HG03469 (cell line): ENCODE data around the gene FCN1.

Source experiments
- ATAC-seq: cut with Tn5 transposase; IDR thresholded peaks from one replicate; pipeline ENCODE4 v1.9.1; 2021; ENCODE audit warnings: mild to moderate bottlenecking, moderate library complexity, moderate number of reproducible peaks; ENCODE audit not compliant: unreplicated experiment

FCN1 gene

DNA sequence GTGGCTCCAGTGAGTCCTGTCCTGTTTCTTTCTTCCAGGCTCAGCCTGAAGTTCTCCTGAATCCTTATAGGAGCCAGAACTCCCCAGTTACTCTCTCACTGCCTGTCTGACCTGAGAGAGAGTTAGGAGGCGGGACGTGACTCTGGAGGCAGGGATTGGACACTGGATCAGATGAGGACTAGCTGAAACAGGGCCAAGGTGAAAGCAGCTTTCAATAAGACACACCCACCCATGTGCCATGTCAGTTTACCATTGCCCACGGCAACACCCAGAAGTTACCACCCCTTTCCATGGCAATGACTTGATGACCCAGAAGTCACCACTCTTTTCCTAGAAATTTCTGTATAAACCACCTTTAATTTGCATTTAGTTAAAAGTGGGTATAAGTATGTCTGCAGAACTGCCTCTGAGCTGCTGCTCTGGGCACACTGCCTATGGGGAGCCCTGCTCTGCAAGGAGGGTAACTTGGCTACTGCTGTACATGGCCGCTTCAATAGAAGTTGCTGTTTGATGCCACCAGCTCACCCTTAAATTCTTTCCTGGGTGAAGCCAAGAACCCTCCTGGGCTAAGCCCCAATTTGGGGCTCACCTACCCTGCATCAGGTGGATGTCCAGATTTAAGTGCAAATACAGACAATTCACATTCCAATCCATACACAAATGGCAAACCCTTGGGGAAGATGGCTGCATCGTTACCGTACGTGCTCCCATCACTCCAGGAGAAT is 23.4 kb downstream of the FCN1 start:
- no peak for ATAC-seq

GRCh38 chr9:134892820-134893420 is 24.8 kb downstream of the FCN1 start:
- no peak for ATAC-seq

DNA sequence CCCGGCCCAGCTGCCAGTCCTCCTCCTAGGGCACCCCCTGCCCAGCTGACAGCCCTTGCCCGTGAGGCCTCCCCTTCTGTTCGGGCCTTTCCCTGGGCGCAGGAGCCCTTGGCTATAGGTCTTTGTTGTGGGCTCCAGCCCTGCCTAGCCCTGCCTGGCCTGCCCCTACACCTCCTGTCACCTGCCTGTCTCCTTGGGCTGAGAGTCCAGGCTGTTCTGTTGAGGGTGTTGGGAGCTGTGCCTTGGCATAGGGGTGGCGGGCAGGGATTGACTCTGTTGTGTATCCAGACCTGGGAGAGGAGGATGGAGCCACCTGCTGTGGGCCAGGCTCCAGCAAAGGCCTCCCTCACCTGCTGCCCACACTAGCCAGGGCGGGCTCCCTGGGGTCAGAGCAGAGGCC is 25.5 kb downstream of the FCN1 start:
- ATAC-seq = no peak

DNA sequence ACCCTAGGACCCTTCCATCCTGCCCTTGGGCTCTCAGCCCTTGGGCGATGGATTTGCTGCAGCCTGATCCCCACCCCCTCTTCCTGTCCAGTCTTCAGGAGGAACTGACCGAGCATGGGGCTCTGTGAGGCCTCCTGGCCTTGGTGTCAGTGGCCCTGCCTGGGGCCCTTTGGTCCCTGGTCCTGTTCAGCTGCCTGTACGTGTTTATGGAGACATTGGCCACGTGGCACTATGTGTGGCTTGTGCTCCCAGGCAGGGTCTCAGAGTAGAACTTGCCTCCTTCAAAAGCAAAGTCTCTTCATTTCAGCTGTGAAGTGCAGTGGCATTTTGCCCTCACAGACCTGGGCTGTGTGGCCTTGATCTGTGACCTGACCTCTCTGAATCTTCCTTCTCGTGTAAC is 26.0 kb downstream of the FCN1 start:
- no peak for ATAC-seq

DNA sequence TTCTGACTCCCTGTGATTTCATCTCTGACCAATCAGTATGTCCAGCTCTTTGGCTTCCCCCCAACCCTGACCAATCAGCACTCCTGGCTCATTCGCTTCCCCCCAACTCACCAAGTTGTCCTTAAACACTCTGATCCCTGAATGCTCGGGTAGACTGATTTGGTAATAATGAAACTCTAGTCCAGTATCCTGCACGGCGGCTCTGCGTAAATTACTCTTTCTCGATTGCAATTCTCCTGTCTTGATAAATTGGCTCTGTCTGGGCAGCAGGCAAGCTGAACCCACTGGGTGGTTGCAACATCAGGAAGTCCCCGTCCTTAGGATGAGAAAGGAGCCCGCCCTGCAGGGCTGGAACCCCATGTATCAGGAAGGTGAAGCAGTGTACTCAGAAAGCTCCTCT is 26.7 kb downstream of the FCN1 start:
- no peak for ATAC-seq

DNA sequence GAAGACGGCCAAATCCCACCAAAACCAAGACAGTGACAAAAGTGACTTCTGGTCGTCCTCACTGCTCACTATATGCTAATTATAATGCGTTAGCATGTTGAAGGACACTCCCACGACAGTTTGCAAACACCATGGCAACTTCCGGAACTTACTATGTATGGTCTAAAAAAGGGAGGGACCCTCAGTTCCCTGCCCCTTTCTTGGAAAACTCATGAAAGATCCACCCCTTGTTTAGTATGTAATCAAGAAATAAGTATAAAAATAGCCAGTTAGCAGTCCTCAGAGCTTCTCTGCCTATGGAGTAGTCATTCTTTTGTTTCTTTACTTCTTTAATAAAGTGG is 27.6 kb downstream of the FCN1 start:
- no peak for ATAC-seq

- no peak for ATAC-seq
These were observed 28.1 kb downstream of the FCN1 start for GRCh38 chr9:134889386-134890154.

GRCh38 chr9:134888603-134889190 is 29.0 kb downstream of the FCN1 start:
- no peak for ATAC-seq

DNA sequence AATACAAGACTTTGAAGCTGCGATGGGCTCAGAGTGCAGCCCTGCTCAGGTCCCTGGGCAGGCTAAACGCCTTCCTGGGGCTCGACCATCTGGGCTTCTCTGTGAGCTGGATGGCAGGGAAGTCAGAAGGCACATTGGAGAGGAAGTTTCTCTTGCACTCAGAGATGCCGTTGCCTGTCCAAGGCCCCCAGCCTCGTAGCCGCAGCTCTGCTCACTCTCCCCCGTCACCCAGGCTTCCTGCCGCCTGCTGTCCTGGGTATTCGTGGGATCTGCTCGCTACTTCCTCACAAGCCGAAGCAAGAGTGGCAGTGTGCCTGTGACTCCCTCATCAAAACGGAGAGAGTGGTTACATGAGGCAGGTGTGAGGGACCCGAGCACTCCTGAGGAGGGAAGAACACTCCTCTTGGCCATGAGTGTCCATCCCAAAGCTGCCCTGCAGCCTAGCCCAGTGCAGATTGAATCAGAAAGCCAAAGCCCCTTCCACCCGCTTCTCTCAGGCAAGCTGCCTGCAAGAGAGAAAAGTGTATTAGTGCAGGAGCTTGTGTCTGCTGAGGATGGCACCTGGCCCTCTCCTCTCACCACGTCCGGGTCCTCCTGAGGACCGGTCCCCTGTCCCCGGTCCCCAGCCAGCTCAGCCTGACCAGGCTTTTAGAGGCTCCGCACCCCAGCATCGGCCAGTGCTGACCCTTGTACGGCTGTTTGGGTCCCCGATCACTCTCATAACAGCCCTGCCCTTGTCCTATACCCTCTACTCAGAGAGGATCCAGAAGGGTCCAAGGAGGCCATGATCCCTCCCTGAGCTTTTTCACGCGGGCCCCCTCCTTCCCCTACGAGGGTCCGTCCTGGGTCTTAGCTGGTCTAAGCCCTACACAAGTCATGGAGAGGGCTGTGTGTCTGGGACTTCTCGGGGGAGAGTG is 29.8 kb downstream of the FCN1 start:
- ATAC-seq = no peak

- ATAC-seq = no peak
These were observed 30.5 kb downstream of the FCN1 start for GRCh38 chr9:134887219-134887618.

GRCh38 chr9:134886413-134886913 is 31.2 kb downstream of the FCN1 start:
- ATAC-seq = no peak

- ATAC-seq = no peak
These were observed 31.9 kb downstream of the FCN1 start for GRCh38 chr9:134885679-134886412.

- no peak for ATAC-seq
These were observed 32.6 kb downstream of the FCN1 start for GRCh38 chr9:134885001-134885678.

GRCh38 chr9:134884492-134884891 is 33.2 kb downstream of the FCN1 start:
- ATAC-seq = no peak

GRCh38 chr9:134883040-134883782 is 34.5 kb downstream of the FCN1 start:
- no peak for ATAC-seq

DNA sequence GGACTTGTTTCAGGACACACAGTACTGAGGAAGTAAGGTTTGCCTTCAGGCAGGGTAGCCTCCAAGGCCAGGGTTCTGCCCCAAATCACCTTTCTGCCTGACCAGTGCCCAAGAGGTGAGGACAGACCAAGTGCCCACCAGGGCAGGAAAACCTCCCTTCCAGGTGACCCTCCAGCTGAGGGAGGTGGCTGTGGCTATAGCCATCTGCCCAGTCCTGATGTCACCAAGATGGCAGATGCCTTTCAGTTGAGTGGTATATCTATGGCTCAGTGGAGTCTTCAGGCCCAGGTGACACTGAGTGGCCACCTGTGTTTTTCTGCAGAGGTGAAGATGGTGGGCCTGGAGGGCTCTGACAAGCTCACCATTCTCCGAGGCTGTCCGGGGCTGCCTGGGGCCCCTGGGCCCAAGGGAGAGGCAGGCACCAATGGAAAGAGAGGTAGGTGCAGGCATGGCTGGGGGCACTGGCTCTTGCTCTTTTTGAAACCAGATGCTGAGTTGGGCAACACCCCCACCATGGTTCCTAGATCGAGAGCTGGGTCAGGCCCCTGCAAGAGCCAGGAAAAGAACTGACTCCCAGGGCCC is 35.4 kb downstream of the FCN1 start:
- no peak for ATAC-seq

DNA sequence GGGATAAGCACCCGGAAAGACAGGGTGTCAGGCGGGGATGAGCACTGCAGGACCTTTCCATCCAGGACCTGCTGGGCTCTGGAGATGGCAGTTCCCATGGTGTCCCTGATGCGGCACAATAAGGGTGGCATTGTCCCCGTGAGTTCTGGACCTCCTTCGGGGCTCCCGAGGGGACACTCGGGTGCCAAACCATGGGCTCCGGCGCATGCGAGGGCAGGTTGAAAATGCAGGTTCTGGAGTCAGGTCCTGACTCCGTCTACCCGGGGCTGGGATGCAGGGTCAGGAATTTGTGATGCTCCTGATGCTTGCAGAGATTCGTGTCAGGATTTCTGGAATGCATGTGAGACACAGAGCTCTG is 36.4 kb downstream of the FCN1 start:
- ATAC-seq = no peak
